HG03175 (cell line): Measurements from ENCODE around the gene DNAJB13.

Source experiments
- ATAC-seq: cut with Tn5 transposase; IDR thresholded peaks from one replicate; pipeline ENCODE4 v1.9.1; 2021; ENCODE audit warnings: mild to moderate bottlenecking, moderate library complexity; ENCODE audit not compliant: unreplicated experiment

The DNAJB13 gene

GRCh38 chr11:74012074-74012809 lies 61.4 kb downstream of the DNAJB13 start:
- no peak for ATAC-seq

GRCh38 chr11:74013141-74013540 lies 62.3 kb downstream of the DNAJB13 start:
- no peak for ATAC-seq

- ATAC-seq = no peak
Measured at GRCh38 chr11:74014880-74015279, 64.1 kb downstream of the DNAJB13 start.

GRCh38 chr11:74015919-74016684 lies 65.3 kb downstream of the DNAJB13 start:
- ATAC-seq = no peak

- no peak for ATAC-seq
Measured at GRCh38 chr11:74017631-74018030, 66.8 kb downstream of the DNAJB13 start.

- no peak for ATAC-seq
Measured at GRCh38 chr11:74018331-74019005, 67.6 kb downstream of the DNAJB13 start.

GRCh38 chr11:74019104-74019738 lies 68.4 kb downstream of the DNAJB13 start:
- ATAC-seq = no peak

GRCh38 chr11:74019860-74020259 lies 69.0 kb downstream of the DNAJB13 start:
- no peak for ATAC-seq
